ELR (cell line): ENCODE results near the gene PRR33.

Source experiments
- DNase-seq: peaks from one replicate; pipeline ENCODE4 v3.0.0-alpha.2; 2015; ENCODE audit warnings: low read depth

The PRR33 gene

GRCh38 chr11:1927848-1928469 is 36.3 kb upstream of the PRR33 start:
- no peak for DNase-seq

- no peak for DNase-seq
These were observed 35.5 kb upstream of the PRR33 start for GRCh38 chr11:1927026-1927847.

- no peak for DNase-seq
These were observed 34.7 kb upstream of the PRR33 start for GRCh38 chr11:1926156-1927025.

- no peak for DNase-seq
These were observed 33.9 kb upstream of the PRR33 start for GRCh38 chr11:1925373-1926155.

GRCh38 chr11:1924646-1925372 is 33.1 kb upstream of the PRR33 start:
- DNase-seq: no peak

- DNase-seq: no peak
These were observed 32.5 kb upstream of the PRR33 start for GRCh38 chr11:1924181-1924580.

- DNase-seq: no peak
These were observed 31.7 kb upstream of the PRR33 start for GRCh38 chr11:1923201-1923956.

GRCh38 chr11:1922481-1923081 is 30.9 kb upstream of the PRR33 start:
- DNase-seq: no peak

GRCh38 chr11:1921574-1922141 is 30.0 kb upstream of the PRR33 start:
- no peak for DNase-seq

GRCh38 chr11:1920909-1921573 is 29.3 kb upstream of the PRR33 start:
- no peak for DNase-seq

GRCh38 chr11:1920128-1920908 is 28.6 kb upstream of the PRR33 start:
- no peak for DNase-seq

- no peak for DNase-seq
These were observed 27.9 kb upstream of the PRR33 start, which contains the start of gene TNNT3 for GRCh38 chr11:1919391-1920127. Gene TNNT3 (plus strand): TSS chr11:1919703. CDS start chr11:1922875, 3,172 bp downstream.

- DNase-seq: no peak
These were observed 27.0 kb upstream of the PRR33 start for GRCh38 chr11:1918436-1919315.

- no peak for DNase-seq
These were observed 26.1 kb upstream of the PRR33 start for GRCh38 chr11:1917523-1918435.

GRCh38 chr11:1916986-1917522 is 25.4 kb upstream of the PRR33 start:
- DNase-seq: no peak
